ENCODE results near the gene ERV3-1. TPM values are rescaled to one million over a fixed set of nuclear protein-coding genes. Genes with fewer than 3 reads are reported as not detected.
A peak's percentile ranks its signal among the peaks of the same experiment; 100 is the strongest.
"Not testable (repeated sequence)": the region's sequence is repeated elsewhere in the genome, so short reads cannot be mapped to it uniquely, and the experiment has no call there.

ERV3-1 gene
- total RNA-seq, 2 donors from 2014 or later: 14.4 to 14.6 TPM

DNA sequence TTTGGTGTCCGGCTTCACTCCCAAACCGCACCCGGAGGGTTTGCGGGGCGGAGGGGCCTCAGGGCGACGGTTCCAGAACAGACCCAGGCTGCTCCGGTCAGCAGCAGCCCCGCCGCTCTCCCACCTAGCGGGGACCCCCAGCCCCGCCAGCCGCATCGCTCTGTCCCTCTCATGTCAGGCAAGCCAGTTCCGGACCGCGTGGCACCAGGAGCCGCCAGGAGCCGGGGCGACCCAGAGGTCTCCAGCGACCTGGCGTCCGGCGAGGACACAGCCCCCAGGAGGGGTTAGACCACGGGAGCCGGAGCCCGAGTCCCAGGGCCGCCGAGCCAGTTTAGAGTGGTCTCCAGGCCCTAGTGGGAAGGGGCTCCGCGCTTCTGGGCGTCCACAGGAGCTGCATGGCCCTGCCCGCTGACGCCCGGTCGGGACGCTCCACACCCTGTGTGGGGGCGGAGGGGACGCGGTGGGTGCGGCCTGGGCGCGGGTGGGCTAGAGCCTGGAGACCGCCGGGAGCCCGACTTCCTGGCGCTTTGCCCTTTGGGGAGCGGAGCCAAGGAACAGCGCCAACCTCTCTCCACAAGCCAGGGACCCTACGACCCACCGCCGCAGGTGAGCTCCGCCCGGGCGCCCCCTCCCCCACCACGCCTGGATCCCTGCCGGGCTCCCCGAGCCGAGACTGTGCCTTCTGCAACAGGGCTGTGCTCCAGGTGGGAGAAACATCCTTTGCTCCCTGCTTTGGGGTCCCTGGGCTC, 59.1 kb downstream of the ERV3-1 start:
- H3K9me3 Mint-ChIP-seq: no peaks in the 10 kb centered on the region
- ATAC-seq (replicated peaks in 1 of 2) (peak; percentile 27 to 42), DNase-seq (peak in 1 of 2 donors; percentile 5)
- peaks cover 40% of the 10 kb centered on the region for H3K27me3 Mint-ChIP-seq (ENCODE audit: low read depth)
- no peak overlapping the region for H3K27ac Mint-ChIP-seq
- peaks cover 0 to 1% of the 10 kb centered on the region in 2 donors for H3K36me3 Mint-ChIP-seq (ENCODE audit: insufficient read depth in 2 of 2)
- H3K4me1 Mint-ChIP-seq (ENCODE audit: low read depth): no peaks in the 10 kb centered on the region
- peak overlapping the region; percentile 57 to 62 for H3K4me3 Mint-ChIP-seq

DNA sequence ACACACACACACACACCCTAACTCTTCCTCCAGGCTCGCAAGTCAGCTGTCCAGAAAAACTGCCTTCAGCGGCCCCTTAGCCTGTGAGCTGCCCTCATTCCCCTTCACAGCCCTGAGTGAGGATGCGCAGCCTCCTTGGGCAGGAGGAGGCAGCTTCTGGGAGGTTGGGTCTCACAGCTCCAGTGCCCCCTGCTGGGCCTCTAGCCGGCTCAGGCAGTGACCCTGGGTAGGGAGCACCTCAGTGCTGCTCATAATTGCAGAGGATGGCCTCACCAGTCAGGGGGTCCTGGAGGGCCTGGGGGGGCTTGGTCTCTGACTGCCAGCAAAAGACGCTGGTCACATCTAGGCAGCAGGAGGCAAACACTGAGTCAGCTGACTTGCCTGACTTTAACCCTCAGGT, 59.7 kb downstream of the ERV3-1 start:
- ATAC-seq (replicated peaks in 1 of 2) (peak; percentile 73 to 74), DNase-seq (peak; percentile 43 to 44)
- H3K36me3 Mint-ChIP-seq (ENCODE audit: insufficient read depth in 2 of 2): peaks cover 0 to 1% of the 10 kb centered on the region in 2 donors
- H3K27ac Mint-ChIP-seq: no peak overlapping the region
- no peaks in the 10 kb centered on the region for H3K4me1 Mint-ChIP-seq (ENCODE audit: low read depth)
- H3K4me3 Mint-ChIP-seq: no peak overlapping the region
- peaks cover 40% of the 10 kb centered on the region for H3K27me3 Mint-ChIP-seq (ENCODE audit: low read depth)
- H3K9me3 Mint-ChIP-seq: no peaks in the 10 kb centered on the region

DNA sequence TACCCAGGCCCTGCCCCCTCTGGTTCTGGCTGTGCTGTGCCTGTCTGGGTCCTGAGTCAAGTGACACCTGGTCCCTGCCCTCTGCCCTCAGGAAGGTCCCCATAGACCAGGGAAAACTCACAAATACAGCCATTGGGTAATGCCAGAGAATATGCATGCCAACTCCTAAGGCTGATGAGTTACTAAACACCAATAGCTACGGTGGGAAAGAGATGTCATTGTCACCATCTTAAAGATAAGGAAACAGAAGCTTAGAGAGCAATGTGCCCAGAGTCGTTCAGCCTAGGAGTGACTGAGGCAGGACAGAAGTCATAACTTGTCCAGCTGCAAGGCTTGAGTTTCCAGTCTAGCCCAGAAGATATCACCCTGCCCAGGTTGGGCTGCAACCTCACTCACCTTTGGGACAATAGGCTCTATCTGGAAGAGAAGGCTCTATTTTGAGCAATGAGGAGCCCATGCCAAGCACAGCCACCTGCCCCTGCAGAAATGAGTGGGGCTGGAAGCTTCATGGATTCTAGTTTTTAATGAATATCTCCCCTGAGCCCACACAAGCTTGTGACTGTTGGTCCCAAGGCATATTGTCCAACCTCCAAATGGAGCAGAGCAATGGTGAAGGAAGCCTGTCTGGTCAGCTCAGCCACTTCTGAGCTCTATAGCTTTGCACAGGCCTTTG, 60.8 kb downstream of the ERV3-1 start:
- no peak overlapping the region for H3K27ac Mint-ChIP-seq
- H3K9me3 Mint-ChIP-seq: no peaks in the 10 kb centered on the region
- H3K4me3 Mint-ChIP-seq: no peak overlapping the region
- no peak for DNase-seq
- no peaks in the 10 kb centered on the region for H3K4me1 Mint-ChIP-seq (ENCODE audit: low read depth)
- peaks cover 0 to 1% of the 10 kb centered on the region in 2 donors for H3K36me3 Mint-ChIP-seq (ENCODE audit: insufficient read depth in 2 of 2)
- peaks cover 40% of the 10 kb centered on the region for H3K27me3 Mint-ChIP-seq (ENCODE audit: low read depth)
- ATAC-seq (replicated peaks in 1 of 2): no peak

DNA sequence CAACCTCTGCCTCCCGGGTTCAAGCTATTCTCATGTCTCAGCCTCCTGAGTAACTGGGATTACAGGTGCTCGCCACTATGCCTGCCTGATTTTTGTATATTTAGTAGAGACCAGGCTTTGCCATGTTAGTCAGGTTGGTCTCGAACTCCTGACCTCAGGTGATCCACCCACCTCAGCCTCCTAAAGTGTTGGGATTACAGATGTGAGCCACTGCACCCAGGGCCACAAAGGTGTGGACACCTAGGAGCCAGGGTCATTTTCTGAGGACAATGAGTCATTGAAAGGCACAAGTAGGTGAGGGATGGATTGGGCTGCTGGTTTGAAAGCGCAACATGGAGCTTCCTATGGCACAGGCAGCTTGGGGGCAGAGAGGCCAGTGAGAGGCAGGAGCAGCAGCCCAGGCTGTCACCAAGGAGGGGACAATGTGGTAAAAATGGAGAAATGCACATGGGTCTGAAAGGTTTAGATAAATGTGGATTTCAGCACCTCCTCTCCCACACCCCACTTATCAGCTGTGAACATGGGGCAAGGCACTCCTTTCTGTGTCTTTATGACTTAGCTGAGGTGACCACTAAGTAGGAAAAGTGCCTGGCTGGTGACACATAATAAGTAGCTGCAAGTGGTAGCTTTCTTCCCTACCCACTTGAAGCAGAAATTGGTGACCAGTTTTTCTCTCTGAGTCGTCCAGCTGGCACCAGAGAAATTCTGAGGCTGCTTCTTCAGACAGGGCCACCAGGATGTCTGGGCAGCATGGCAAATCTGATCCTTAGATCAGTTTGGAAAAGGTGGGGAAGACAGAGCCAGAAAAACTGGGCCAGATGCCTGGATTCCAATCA, 61.6 kb downstream of the ERV3-1 start:
- H3K4me3 Mint-ChIP-seq; H3K4me1 Mint-ChIP-seq (ENCODE audit: low read depth); H3K9me3 Mint-ChIP-seq; H3K27ac Mint-ChIP-seq; H3K36me3 Mint-ChIP-seq (ENCODE audit: insufficient read depth in 2 of 2); DNase-seq: not testable (repeated sequence)
- ATAC-seq (replicated peaks in 1 of 2): peak in 1 of 2 donors; percentile 23
- H3K27me3 Mint-ChIP-seq (ENCODE audit: low read depth): peaks cover 38% of the 10 kb centered on the region

Other genes with a start within 250 kb of the ERV3-1 start
- 10 to 100 TPM; 16.8 to 17.7 TPM for gene ZNF138, start 212.3 kb downstream of the ERV3-1 start, total RNA-seq
- 10 to 100 TPM; 15.0 to 19.2 TPM for gene ZNF273, start 103.4 kb downstream of the ERV3-1 start, total RNA-seq
- 1 to 10 TPM; 6.6 to 6.9 TPM for gene ZNF117, start 15.7 kb downstream of the ERV3-1 start, total RNA-seq

All from activated T-cell treated with anti-CD3 and anti-CD28 coated beads, Interleukin-2, amount 50 U/mL, for 72 hours (primary cell).